HG03097 (cell line): ENCODE data around the gene PFDN1.
"Not testable (repeated sequence)": the region's sequence is repeated elsewhere in the genome, so short reads cannot be mapped to it uniquely, and the experiment has no call there.

Experiments
- ATAC-seq: cut with Tn5 transposase; IDR thresholded peaks from one replicate; pipeline ENCODE4 v1.9.1; 2021; ENCODE audit not compliant: unreplicated experiment, low FRiP score

Gene PFDN1

GRCh38 chr5:140219068-140219991 lies 83.6 kb downstream of the PFDN1 start:
- peak; percentile 18 for ATAC-seq

GRCh38 chr5:140217299-140218026 lies 85.4 kb downstream of the PFDN1 start:
- ATAC-seq: no peak

- no peak for ATAC-seq
Observed at GRCh38 chr5:140216478-140217074, 86.3 kb downstream of the PFDN1 start.

GRCh38 chr5:140215276-140215675 lies 87.6 kb downstream of the PFDN1 start:
- no peak for ATAC-seq

GRCh38 chr5:140214831-140215230 lies 88.1 kb downstream of the PFDN1 start:
- ATAC-seq: no peak

- peak; percentile 53 for ATAC-seq
Observed at GRCh38 chr5:140213370-140213983, 89.4 kb downstream of the PFDN1 start.

- ATAC-seq: no peak
Observed at GRCh38 chr5:140208065-140208464, 94.8 kb downstream of the PFDN1 start.

GRCh38 chr5:140207250-140207964 lies 95.5 kb downstream of the PFDN1 start:
- ATAC-seq: no peak

- no peak for ATAC-seq
Observed at GRCh38 chr5:140205952-140206351, 96.9 kb downstream of the PFDN1 start.

GRCh38 chr5:140205216-140205615 lies 97.7 kb downstream of the PFDN1 start:
- no peak for ATAC-seq

- ATAC-seq: no peak
Observed at GRCh38 chr5:140202610-140203009, 100.3 kb downstream of the PFDN1 start.

GRCh38 chr5:140202078-140202477 lies 100.8 kb downstream of the PFDN1 start:
- ATAC-seq: no peak

- not testable (repeated sequence) for ATAC-seq
Observed at GRCh38 chr5:140198915-140199314, 104.0 kb downstream of the PFDN1 start.

- no peak for ATAC-seq
Observed at GRCh38 chr5:140197023-140197422, 105.9 kb downstream of the PFDN1 start.

- ATAC-seq: no peak
Observed at GRCh38 chr5:140196115-140196814, 106.6 kb downstream of the PFDN1 start.
